H1 (cell line): Measurements from ENCODE around the gene PLD2.

Source experiments
- EZH2 ChIP-seq: fragments of 200-600 bp; sonication (generic); IDR thresholded peaks from 2 replicates; pipeline ENCODE4 v1.7.1; 2012; ENCODE audit warnings: low read depth, mild to moderate bottlenecking, moderate library complexity, low read length, inconsistent platforms; ENCODE audit not compliant: severe bottlenecking
- NRF1 ChIP-seq: IDR thresholded peaks from 2 replicates; pipeline ENCODE4 v1.6.1; 2011; ENCODE audit warnings: mild to moderate bottlenecking, low read depth, low read length, improper control_type of control experiment
- POLR2A ChIP-seq, 2 experiments: IDR thresholded peaks; 1 replicate in 1 of 2; 2 replicates in 1 of 2; pipeline ENCODE4 v1.6.1; 2011; ENCODE audit warnings: low read depth in 2 of 2, low read length in 2 of 2, mild to moderate bottlenecking in 2 of 2; ENCODE audit errors: control extremely low read depth in 1 of 2
- POLR2AphosphoS5 ChIP-seq: IDR thresholded peaks from 2 replicates; pipeline ENCODE4 v1.6.1; 2011; ENCODE audit warnings: low read depth, low read length
- SP4 ChIP-seq: IDR thresholded peaks from 2 replicates; pipeline ENCODE4 v1.6.1; 2012; ENCODE audit warnings: low read length, inconsistent platforms
- TAF1 ChIP-seq: IDR thresholded peaks from 2 replicates; pipeline ENCODE4 v1.6.1; 2011; ENCODE audit warnings: mild to moderate bottlenecking, low read depth, low read length
- TAF7 ChIP-seq: optimal IDR thresholded peaks from 2 replicates; pipeline ENCODE3; 2011; ENCODE audit warnings: low read depth, mild to moderate bottlenecking, inconsistent platforms, low read length, moderate library complexity, borderline replicate concordance
- TF ChIP-seq, protein P1 (sequence below), 3 experiments: IDR thresholded peaks; 1 replicate in 2 of 3; 2 replicates in 1 of 3; pipeline versions ENCODE4 v1.5.1 to v1.6.1; 2011; ENCODE audit warnings: low read length in 3 of 3, mild to moderate bottlenecking in 3 of 3, inconsistent platforms in 2 of 3, low read depth in 1 of 3, moderate library complexity in 1 of 3; ENCODE audit not compliant: insufficient read depth in 1 of 3; ENCODE audit errors: control extremely low read depth in 1 of 3

- TF ChIP-seq NRF1 (no peak), EZH2 (no peak), SP4 (no peak), TAF7 (no peak), POLR2A (IDR thresholded peaks at IDR 0.05; ENCODE audit: control extremely low read depth in 1 of 2, low read depth in 2 of 2, low read length in 2 of 2) (no peak), TAF1 (no peak), POLR2AphosphoS5 (no peak)
- TF ChIP-seq, protein P1, sequence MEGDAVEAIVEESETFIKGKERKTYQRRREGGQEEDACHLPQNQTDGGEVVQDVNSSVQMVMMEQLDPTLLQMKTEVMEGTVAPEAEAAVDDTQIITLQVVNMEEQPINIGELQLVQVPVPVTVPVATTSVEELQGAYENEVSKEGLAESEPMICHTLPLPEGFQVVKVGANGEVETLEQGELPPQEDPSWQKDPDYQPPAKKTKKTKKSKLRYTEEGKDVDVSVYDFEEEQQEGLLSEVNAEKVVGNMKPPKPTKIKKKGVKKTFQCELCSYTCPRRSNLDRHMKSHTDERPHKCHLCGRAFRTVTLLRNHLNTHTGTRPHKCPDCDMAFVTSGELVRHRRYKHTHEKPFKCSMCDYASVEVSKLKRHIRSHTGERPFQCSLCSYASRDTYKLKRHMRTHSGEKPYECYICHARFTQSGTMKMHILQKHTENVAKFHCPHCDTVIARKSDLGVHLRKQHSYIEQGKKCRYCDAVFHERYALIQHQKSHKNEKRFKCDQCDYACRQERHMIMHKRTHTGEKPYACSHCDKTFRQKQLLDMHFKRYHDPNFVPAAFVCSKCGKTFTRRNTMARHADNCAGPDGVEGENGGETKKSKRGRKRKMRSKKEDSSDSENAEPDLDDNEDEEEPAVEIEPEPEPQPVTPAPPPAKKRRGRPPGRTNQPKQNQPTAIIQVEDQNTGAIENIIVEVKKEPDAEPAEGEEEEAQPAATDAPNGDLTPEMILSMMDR (IDR thresholded peaks at IDR 0.05; ENCODE audit: control extremely low read depth in 1 of 3, insufficient read depth in 1 of 3, low read depth in 1 of 3, low read length in 3 of 3): no peak
These were observed 27.2 kb downstream of the PLD2 start for GRCh38 chr17:4833941-4834680.
